Activated effector memory CD4-positive, alpha-beta T cell treated with anti-CD3 and anti-CD28 coated beads, Interleukin-2, amount 50 U/mL, for 16 hours (primary cell): ENCODE measurements around the gene ACSM3.
"Not testable (repeated sequence)": the region's sequence is repeated elsewhere in the genome, so short reads cannot be mapped to it uniquely, and the experiment has no call there.

ENCODE experiments used
- DNase-seq: peaks from one replicate; pipeline ENCODE4 v3.0.0-alpha.2; 2020

Gene ACSM3, protein sequence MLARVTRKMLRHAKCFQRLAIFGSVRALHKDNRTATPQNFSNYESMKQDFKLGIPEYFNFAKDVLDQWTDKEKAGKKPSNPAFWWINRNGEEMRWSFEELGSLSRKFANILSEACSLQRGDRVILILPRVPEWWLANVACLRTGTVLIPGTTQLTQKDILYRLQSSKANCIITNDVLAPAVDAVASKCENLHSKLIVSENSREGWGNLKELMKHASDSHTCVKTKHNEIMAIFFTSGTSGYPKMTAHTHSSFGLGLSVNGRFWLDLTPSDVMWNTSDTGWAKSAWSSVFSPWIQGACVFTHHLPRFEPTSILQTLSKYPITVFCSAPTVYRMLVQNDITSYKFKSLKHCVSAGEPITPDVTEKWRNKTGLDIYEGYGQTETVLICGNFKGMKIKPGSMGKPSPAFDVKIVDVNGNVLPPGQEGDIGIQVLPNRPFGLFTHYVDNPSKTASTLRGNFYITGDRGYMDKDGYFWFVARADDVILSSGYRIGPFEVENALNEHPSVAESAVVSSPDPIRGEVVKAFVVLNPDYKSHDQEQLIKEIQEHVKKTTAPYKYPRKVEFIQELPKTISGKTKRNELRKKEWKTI

DNA sequence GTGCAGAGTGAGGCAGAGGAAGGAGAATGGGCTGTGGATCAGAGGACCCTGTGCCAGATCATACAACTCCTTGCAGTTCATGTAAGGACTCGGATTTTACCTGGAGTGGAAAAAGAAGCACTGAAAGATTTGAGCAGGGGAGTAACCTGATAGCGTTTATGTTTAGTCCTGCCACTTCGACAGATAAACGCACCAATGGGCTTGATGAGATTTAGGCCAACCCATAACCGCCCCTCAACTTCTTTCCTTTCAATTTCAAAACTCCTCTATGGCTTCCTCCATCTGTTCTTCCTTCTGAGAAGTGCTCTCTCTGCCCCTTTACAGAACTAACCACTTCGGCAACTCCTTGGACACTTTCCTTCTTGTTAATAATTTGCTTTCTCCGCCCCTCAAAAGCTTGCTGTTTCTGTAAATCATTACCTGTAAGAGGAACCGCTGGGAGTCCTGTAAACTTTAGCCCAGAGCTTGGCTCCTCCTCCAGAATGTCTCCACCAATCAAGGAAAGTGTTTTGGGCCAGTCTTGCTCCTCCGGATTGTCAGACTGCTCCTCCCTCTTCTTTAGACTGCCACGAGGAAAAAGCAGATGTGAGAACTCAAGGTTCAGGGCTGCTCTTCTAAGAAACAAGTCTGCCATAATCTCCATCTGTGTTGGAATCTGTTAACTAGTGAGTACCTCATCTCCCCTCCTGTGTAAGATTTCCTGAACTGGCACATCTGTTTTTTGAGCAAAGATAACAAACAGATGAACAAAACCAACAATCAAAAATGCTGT is at the start of gene ACSM3:
TSS of gene ACSM3 (plus strand) at position 554 of the 772 bp plus-strand sequence. CDS start 6,021 bp downstream, outside the sequence.
- peak; percentile 84 for DNase-seq

DNA sequence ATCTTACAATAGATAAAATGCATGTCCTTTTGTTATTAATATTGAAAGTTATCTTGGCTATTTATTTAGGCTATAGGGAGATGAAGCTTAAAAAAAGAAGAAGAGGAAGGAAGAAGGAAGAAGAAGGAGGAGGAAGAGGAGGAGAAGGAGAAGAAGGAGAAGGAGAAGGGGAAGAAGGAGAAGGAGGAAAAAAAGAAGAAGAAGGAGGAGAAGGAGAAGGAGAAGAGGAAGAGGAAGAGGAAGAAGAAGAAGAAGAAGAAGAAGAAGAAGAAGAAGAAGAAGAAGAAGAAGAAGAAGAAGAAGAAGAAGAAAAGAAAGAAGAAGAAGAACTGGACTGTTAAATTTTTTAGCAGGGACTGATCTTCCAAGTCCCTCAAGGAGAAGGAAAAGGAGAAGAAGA is 46.1 kb upstream of the ACSM3 start:
- not testable (repeated sequence) for DNase-seq

DNA sequence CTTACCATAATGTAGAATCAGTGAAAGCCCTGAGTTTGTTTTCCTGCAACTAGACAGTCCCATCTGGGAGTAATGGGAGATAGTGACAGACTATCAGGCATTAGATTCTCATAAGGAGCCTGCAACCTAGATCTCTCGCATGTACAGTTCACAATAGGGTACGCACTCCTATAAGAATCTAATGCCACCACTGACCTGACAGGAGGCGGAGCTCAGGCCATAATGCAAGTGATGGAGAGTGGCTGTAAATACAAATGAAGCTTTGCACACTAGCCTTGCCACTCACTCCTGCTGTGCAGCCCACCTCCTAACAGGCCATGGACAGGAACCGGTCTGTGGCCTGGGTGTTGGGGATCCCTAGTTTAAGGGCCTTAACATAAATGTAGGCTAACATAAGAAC is 43.6 kb upstream of the ACSM3 start:
- DNase-seq: no peak

DNA sequence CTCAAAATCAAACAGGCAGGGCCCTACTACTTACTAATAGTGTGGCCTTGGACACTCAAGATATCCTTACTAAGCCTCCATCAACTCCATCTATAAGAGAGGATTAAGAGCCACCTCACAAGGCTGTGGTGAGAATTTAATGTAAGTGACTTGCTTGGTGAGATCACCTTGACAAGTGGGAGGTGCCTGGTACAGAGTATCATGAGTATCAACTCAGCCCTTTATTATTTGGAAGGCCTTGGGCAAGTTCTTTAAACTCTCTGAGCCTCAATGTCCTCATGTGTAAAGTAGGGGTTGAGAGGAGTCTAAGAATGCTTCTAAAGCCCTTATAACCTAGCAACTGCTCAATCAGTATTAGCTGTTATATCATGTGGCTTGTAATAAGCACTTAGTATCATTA is 37.2 kb upstream of the ACSM3 start:
- no peak for DNase-seq

DNA sequence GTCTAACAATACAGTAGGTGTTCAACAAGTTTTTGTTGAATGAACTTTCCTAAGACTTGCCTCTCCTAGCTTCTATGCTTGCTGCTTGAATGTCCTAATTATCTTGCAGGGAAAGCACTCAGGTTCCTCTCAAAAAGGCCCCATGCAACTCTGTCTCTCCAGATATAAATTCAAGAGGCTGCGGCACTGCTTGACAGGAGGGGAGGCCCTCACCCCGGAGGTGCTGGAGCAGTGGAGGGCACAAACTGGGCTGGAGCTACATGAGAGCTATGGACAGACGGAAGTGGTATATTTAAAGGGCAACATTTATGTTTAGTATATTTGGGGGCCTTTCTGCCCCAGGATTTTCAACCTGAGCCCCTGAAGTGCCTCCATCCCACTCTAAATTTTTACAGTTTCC is 36.6 kb upstream of the ACSM3 start:
- DNase-seq: no peak

DNA sequence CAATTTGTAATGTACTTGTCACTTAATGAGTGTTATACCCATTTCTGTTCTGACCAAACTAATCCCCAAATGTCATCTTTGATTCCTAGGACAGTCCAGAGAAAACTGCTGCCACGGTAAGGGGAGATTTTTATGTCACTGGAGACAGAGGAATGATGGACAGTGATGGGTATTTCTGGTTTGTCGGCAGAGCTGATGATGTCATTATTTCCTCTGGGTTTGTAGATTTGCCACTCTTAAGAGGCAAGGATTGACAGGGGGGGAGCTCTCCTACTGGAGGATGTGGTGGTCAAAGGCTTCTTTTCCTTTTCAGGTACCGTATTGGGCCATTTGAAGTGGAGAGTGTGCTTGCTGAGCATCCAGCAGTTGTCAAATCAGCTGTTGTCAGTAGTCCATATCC is 34.7 kb upstream of the ACSM3 start:
- DNase-seq: no peak

DNA sequence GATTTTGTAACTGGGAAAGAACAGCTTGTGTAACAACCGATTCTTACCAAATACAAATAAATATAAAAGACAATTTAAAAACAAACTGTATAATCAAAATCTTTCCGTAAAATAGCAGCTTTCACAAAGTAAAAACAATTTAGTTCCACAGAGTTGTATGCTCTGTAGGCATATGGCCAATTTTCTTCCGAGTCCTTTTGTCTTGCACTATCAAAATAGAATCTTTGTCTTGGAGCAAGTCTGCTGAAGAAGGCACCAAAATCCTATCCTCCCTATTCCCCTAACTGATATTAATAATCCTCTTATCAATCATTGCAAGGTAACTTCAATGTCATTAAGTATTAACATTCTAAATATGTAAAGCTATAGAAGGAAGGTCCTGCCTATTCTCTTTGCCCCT is 29.8 kb upstream of the ACSM3 start:
- no peak for DNase-seq

DNA sequence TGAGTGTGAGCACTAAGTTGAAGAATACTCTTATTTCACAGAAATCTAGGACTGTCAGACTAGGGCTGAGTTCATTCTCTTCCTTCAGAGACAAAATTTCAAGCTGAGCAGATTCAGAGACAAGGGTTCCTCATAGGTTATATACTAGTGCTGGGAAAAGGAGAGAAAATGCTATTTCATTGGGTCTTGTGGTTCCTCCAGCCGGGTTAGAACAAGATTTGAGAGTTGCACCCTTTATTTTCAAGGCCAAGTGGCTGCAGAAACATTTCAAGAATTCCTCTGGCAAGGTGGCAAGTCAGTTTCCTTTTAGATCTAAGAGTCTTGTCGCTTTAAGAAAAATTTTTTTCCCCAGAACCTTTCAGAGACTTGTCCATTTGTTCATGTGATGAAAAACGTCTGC is 29.0 kb upstream of the ACSM3 start:
- no peak for DNase-seq

DNA sequence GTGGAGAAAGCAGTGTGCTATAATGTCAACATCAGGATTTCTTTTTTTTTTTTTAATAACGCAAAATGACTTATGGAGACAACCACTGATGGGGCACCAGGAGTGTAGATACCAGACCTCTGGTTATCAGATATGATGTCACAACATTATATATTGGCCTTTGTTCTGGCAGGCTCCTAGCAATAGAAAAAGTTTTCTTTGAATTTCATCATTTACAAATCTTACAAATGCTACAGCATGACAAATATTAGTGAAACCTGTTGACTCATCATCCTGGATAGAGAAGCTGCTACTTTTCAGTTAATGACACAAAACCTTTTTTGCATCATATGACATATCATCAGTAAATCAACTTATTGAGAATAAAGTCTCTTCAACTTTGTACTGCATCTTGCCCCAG is 28.3 kb upstream of the ACSM3 start:
- DNase-seq: no peak

DNA sequence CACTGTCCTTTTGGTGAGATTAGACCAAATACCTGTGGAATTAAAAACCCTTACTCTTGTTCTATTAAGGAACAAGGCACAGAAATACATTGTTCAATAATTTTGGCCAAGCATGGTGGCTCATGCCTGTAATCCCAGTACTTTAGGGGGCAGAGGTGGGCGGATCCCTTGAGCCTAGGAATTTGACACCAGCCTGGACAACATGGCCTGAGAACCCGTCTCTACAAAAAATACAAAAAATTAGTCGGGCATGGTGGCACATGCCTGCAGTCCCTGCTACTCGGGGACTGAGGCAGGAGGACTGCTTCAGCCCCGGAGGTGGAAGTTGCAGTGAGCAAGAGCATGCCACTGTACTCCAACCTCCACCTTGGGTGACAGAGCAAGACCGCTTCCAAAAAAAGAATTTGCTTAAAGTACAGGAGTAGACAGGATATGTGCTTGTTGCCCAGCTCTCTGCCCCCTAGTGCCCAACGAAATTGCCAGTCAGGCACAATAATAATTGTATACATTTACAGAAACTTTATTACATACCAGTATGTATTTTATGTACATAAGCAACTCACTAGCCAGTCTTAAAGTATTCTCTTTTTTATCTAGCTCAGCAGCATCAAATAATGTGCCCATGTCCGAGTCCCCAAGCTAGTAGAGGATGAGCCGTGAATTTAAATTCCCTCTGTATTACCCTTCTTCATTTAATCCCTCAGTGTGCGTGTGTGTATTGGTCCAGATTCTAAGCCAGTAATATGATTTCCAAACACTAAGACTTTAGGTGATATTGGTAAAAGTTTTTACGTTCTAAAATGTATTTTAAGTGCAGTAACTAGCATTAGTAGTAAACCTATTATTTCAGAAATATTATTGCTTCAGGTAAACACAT is 23.6 kb upstream of the ACSM3 start:
- peak; percentile 60 for DNase-seq

DNA sequence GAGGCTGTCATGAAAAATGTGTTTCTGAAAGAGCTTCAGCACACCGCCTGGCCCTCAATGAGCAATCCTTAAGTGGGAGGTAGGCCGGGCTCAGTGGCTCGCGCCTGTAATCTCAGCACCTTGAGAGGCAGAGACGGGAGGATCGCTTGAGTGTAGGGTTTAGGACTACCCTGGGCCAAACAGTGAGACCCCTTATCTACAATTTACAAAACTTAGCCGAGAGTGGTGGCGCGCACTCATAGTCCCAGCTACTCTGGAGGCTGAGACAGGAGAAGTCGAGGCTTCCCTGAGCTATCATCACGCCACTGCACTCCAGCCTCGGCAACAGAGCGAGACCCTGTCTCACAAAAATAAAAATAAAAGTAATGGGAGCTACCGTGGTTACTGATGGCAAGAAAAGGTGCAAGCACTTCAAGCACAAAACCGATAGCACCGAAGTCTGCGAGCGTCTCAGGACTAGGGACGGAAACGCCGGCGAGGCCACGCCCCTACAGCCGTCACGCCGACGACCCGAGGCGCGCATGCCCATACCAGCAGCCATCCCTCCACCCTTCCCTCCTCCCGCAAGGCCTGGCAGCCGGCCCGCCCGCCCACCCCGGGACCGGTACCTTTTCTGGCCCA is 22.8 kb upstream of the ACSM3 start:
- DNase-seq: peak; percentile 97

DNA sequence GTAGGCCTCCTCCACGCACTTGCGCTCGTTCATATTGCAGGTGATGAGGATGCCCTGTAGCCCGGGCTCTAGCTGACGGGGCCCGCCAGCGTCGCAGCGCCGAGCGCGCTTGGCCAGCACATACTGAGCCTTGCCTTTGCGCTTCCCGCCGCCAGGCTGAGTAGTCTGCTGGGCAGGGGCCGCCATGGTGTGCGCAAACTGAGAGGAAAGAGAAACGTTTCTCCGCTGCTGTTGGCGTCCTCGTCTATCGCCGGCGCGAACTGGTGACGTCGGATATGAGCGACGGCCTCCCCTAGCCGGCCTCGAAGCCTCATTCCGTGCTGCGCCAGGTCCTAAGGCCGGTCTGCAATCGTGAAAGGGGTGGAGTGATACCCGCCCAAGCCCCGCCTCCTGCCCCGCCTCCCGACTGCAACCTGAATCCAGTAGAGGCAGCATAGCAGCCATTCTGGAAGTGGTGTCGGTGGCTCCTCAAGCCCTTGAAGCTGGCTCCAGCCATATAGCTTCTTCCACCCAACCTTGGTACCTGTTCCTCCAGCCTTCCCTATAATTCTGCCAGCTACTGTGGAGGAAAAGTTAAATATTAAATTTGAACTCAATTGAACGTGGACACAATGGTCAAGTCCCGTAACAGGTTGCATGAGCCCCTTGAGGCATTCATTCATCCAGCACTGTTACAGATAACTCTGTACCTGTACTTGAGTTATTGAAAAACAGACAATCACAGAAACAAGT is 22.1 kb upstream of the ACSM3 start, which contains the start of gene THUMPD1:
TSS of gene THUMPD1 (minus strand) at position 265 of the 732 bp plus-strand sequence. CDS start at position 186, 79 bp downstream.
- peak; percentile 99 for DNase-seq

DNA sequence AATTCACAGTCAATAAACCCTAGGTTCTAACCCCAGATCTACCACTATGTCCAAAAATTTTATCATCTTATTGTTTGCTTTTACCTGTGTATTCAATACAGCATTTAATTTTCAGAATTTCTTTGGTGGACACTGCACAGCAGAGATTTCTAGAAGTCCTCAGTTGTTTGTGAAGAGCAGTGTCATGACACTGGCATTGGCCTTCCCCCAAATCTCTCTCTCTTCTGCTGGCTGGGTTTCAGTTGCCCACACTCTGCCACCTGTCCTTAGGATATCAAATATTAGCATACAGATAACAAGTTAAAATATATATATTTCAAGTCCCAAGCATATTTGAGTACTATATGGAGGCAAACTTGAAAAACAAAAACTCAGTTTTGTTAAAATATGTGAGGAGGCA is 20.2 kb upstream of the ACSM3 start:
- DNase-seq: no peak

DNA sequence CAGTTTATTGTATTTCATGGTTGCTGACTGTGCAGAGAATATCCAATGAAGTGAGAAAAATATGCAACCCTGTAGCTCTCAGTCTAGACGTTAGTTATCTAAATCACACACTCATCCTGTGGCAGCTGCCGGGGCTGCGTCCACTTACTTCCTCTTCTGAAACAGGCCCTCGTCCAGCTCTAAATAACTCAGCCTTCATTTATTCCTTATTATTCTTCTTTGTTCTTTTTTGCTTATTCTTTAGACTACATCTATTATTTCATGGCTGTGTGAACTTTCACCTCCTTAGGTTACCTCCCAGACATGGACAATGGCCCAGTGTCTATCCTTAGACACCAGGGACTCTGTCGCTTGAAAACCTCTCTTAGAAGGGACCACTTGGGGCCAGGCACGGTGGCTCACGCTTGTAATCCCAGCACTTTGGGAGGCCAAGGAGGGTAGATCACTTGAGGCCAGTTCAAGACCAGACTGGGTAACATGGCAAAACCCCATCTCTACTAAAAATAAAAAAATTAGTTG is 18.8 kb upstream of the ACSM3 start:
- DNase-seq: no peak

DNA sequence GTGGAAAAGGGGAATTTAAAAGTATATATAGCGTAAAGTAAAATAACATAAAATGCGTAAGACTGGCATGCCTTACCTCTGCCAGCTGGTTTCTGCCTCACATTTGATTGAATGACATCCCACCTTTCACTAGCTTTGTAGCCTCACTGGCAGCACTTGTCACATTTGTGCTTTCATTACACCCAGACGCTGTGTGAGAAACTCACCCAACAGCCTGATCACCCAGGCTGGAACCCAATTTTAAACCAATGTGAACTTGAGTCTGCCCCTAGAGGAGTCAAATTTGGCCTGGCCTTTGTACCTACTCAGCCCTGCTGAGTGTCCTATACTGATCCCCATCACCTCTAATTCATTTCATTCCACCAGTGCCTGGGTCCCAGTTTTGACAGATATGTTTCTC is 17.4 kb upstream of the ACSM3 start:
- no peak for DNase-seq

DNA sequence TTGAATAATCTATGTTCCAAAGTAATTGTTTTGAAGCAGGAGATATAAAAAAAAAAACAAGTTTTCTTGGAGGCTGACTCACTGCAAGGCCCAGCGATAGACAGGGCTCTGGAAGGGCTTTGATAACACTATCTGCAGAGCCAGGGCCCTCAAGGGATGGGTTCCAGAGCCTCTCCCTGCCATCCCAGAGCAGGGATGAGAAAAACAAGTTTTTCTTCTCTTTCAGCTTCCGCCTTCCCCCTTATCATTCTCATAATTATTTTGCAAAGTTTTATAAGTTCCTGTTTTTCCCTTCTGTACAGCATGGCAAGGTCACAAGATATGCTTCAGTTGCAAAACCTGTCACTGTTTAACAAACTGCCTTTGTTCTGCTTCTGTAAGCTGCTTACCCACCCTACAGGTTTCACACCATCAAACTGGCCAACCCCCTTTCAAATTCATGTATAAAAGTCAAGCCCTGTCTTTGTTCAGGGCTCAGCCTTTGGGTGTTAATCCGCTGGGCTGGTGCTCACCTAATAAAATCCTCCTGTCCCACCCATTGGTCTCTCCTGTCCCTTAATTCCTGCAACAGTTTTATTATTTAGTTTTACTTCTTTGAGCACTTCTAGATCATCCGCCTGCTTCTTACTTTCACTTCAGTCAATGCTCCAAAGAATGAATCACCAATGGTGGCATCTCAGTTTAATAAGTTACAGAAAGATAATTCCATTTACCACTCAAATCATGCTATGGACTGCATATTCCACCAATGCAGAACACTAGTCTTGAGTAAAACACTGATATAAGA is 16.6 kb upstream of the ACSM3 start:
- DNase-seq: no peak

DNA sequence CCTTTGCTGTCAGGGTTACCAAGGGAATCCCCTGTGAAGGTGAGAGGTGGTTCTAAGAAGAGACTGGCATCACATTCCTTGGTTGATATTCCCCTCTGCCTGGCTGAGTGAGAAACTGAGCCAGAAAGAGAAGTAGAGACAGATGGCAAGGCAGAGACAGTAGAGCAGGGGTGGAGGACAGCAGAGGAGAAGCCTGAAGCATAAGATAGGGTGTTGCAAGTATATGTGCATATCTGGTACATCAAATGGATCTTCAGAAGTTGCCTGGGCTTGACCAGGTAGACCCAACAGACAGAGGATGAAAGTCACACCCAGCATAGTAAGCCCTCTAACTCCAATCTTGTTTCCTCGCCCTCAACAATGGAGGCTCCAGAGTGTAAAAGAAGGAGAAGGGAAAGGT is 14.3 kb upstream of the ACSM3 start:
- no peak for DNase-seq

DNA sequence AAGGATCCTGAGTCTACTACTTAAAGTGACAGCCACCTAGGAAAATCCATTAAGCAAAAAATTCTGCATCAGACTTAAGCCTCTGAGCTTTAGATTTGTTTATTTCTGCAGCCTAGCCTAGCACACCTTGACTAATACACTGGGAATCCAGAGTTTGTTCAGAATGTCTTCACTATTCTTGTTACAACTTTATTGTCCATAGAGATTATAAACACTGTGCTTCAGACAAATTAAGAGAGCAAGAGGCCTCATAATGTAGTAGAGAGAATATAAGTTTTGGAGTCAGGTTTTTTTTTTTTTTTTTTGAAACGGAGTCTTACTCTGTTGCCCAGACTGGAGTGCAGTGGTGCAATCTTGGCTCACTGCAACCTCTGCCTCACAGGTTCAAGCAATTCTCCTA is 13.3 kb upstream of the ACSM3 start:
- no peak for DNase-seq

DNA sequence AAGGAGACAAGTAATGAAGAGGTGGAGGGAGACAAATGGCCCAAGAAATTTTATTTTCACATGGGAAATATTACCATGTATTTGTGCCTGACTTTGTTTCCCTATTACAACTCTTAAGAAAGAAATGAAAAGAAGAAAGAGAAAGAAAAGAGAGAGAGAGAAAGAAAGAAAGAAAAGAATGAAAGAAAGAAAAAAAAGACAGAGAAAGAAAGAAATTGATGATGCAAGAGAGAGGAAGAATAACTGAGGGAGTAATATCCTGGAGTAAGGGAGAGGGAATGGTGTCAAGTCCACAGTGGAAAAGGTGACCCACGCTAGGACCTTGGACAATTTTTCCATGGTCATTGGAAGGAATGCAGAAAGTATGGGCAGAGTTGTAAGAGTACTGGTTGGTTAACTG is 10.1 kb upstream of the ACSM3 start:
- no peak for DNase-seq

DNA sequence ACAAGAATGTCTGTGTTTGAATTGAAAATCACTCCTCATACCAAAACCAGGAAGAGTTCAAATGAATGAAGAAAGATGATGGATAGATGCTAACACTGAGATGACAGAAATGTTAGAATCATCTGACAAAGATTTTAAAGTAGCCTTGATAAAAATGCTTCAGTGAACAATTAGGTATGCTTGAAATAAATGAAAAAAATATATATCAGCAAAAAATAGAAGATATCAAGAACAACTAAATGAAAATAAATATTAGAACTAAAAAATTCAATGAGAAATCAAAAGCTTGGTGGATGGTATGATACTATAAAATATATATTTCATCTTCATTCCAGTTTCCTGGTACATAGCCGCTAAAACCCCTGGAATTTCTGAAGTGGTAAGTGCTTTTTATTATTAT is 8.6 kb upstream of the ACSM3 start:
- DNase-seq: no peak

DNA sequence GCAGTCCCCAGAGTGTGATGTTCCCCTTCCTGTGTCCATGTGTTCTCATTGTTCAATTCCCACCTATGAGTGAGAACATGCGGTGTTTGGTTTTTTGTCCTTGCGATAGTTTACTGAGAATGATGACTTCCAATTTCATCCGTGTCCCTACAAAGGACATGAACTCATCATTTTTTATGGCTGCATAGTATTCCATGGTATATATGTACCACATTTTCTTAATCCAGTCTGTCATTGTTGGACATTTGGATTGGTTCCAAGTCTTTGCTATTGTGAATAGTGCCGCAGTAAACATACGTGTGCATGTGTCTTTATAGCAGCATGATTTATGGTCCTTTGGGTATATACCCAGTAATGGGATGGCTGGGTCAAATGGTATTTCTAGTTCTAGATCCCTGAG is 8.0 kb upstream of the ACSM3 start:
- not testable (repeated sequence) for DNase-seq
